ENCODE measurements around the gene SFSWAP. TPM values are rescaled to one million over a fixed set of nuclear protein-coding genes. Genes with fewer than 3 reads are reported as not detected.

The SFSWAP gene
- total and polyA plus RNA-seq, 2 experiments from 2014 or later = 16.3 to 17.6 TPM

DNA sequence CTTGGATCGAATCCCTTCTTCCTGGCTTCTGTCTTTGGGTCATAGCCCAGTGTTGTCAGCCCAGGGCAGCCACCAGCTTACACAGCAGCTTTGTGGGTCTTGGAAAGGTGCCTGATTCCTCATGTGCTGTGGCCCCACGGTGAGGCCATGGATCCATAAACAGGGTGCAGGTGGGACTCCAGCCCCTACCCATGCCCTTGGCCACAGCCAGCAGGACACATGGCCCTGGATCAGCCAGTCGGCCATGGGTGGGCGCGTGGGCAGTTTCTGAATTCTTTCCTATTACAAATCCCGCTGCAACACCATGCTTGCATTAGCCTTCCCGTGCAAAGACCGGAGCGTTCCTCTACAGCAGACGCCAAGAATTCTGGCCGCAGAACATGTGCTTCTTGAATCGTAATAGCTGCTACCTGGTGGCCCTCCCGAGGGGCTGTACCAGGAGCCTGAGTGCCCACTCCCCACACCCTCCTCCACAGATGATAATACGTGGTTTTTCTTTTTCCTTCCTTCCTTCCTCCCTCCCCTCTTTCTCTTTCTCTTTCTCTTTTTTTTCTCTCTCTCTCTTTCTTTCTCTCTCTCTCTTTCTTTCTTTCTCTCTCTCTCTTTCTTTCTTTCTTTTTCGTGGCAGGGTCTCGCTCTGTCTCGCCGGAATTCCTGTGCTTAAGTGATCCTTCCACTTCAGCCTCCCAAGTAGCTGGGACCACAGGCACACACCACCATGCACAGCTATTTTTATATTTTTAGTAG, 114.4 kb downstream of the SFSWAP start:
- H3F3A ChIP-seq (ENCODE audit: insufficient read depth) = peaks cover 6% of the 10 kb centered on the region
- no peaks in the 10 kb centered on the region for H3K36me3 ChIP-seq (ENCODE audit: low read depth)
- peak overlapping the region; percentile 62 for H3K9ac ChIP-seq
- no peaks in the 10 kb centered on the region for H3K9me2 ChIP-seq (ENCODE audit: insufficient read depth)
- TF ChIP-seq EZH2 (IDR thresholded peaks at IDR 0.05; ENCODE audit: insufficient read depth, poor library complexity, severe bottlenecking) (no peak), EZH2phosphoT487 (IDR thresholded peaks at IDR 0.05; ENCODE audit: insufficient read depth, low read depth) (no peak)
- DNase-seq = peak; percentile 93
- H3K4me1 ChIP-seq (ENCODE audit: insufficient read depth) = peaks cover 9% of the 10 kb centered on the region; the same call in 1 of the 2 replicates
- 19% methylated on average over 17 to 18 of the region's 18 CpGs for WGBS, 2 experiments (ENCODE audit: low coverage in 1 of 2, low lambda C conversion rate in 2 of 2, missing lambda C conversion rate in 2 of 2)
- H3K27ac ChIP-seq = peak overlapping the region; percentile 51
- peak overlapping the region; percentile 67 for H3K4me2 ChIP-seq (ENCODE audit: unreplicated experiment)
- peak overlapping the region; percentile 64 for H3K4me3 ChIP-seq
- H3K79me2 ChIP-seq (ENCODE audit: insufficient read depth) = peaks cover 13% of the 10 kb centered on the region
- H3K9me3 ChIP-seq (ENCODE audit: low read depth) = no peaks in the 10 kb centered on the region
- in situ Hi-C loops (cut with MboI) = no loop called here
- H4K20me1 ChIP-seq (ENCODE audit: insufficient read depth) = no peaks in the 10 kb centered on the region
- no peaks in the 10 kb centered on the region for H3K27me3 ChIP-seq (replicated peaks; ENCODE audit: insufficient read depth)
- peak overlapping the region; percentile 66; the same call in 1 of the 2 replicates for H2AFZ ChIP-seq

DNA sequence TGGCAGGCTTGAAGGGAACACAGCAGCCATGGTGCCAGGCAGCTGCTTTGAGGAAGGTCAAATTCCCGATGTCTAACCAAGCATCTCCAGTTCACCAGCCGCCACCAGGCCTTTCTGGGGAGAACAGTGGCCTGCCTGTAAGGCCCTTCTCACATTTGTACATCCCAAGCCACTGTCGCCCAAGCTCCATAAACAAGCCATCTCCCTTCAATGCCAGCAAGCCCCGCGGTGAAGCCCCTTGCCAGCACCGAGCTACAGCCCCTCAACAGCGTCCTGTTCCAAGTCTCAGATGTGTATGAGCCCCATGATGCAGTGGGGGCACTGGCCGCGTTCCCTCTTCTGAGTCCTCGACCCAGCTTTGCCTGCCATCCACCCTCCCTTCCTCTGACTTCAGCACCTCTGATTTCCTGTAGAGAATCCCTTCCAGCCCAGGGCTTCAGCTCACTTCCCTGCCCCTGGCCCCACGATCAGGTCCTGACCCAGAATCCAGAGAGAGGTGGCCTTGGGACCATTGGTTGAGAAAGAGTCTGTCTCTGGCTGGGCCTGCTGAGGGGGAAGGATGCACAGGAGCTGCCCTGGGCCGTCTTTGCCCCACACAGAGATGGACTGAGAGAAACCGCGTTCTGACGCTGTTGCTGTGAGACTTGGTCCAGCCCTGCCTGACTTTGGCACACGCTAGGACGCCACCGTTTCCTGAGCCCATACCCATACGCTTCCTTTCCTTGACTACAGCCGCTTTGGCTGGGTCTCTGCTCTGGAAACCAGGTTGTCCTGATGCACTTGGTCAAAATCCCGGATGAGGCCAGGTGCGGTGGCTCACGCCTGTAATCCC, 115.4 kb downstream of the SFSWAP start:
- Histone ChIP-seq H3K27me3 (replicated peaks; ENCODE audit: insufficient read depth) (no peaks in the 10 kb centered on the region), H3K9ac (no peak overlapping the region), H2AFZ (no peak overlapping the region), H3K27ac (no peak overlapping the region), H3K4me2 (ENCODE audit: unreplicated experiment) (no peak overlapping the region), H3K36me3 (ENCODE audit: low read depth) (no peaks in the 10 kb centered on the region), H3K4me1 (ENCODE audit: insufficient read depth) (peaks cover 9% of the 10 kb centered on the region; the same call in 1 of the 2 replicates), H3K79me2 (ENCODE audit: insufficient read depth) (peaks cover 13% of the 10 kb centered on the region), H3K9me3 (ENCODE audit: low read depth) (no peaks in the 10 kb centered on the region), H3F3A (ENCODE audit: insufficient read depth) (peaks cover 14% of the 10 kb centered on the region), H3K9me2 (ENCODE audit: insufficient read depth) (no peaks in the 10 kb centered on the region), H4K20me1 (ENCODE audit: insufficient read depth) (no peaks in the 10 kb centered on the region), H3K4me3 (no peak overlapping the region)
- in situ Hi-C loops (cut with MboI) = no loop called here
- TF ChIP-seq EZH2phosphoT487 (IDR thresholded peaks at IDR 0.05; ENCODE audit: insufficient read depth, low read depth) (no peak), EZH2 (IDR thresholded peaks at IDR 0.05; ENCODE audit: insufficient read depth, poor library complexity, severe bottlenecking) (no peak)
- DNase-seq = no peak
- 95 to 97% methylated on average over 23 of the region's 23 CpGs for WGBS, 2 experiments (ENCODE audit: low coverage in 1 of 2, low lambda C conversion rate in 2 of 2, missing lambda C conversion rate in 2 of 2)

DNA sequence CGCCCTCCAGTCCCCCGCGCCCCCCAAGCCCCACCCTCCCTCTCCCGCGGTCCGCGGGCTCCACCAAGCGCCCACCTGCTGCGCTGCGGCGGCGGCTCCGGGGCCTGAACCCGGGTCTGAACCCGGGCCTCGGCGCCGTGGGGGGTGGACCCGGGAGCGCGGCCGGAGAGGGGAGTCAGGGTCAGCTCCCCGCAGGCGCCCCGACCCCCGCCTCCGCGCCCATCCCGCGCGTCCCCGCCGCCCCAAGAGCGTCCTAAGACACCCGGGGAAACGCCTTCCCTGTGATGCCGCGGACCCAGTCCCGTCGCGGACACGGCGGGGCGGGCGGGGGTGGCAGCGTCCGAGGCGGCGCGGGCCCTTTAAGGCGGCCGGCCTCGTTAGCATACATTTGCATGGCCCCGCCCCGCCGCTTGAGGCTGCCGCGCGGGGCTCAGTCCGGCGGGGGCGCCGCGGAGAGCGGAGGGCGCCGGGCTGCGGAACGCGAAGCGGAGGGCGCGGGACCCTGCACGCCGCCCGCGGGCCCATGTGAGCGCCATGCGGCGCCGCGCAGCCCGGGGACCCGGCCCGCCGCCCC, 117.2 kb downstream of the SFSWAP start, which contains the start of gene MMP17:
TSS of gene MMP17 (plus strand) at position 433 of the 574 bp plus-strand sequence. CDS start at position 535, 102 bp downstream.
- H2AFZ ChIP-seq = peak within 1 kb of the TSS; percentile 64
- H3K79me2 ChIP-seq (ENCODE audit: insufficient read depth) = peaks cover 21% of the 10 kb centered on the region
- in situ Hi-C loops (cut with MboI) = no loop called here

More for the DNA sequence above, 117.2 kb downstream of the SFSWAP start, which contains the start of gene MMP17:
- H3K4me1 ChIP-seq (ENCODE audit: insufficient read depth) = peaks cover 9% of the 10 kb centered on the region; the same call in 1 of the 2 replicates
- peak within 1 kb of the TSS; percentile 73 for H3K9ac ChIP-seq
- H3K4me3 ChIP-seq = peak within 1 kb of the TSS; percentile 74
- TF ChIP-seq EZH2phosphoT487 (IDR thresholded peaks at IDR 0.05; ENCODE audit: insufficient read depth, low read depth) (no peak), EZH2 (IDR thresholded peaks at IDR 0.05; ENCODE audit: insufficient read depth, poor library complexity, severe bottlenecking) (no peak)
- no peaks in the 10 kb centered on the region for H3K27me3 ChIP-seq (replicated peaks; ENCODE audit: insufficient read depth)
- WGBS, 2 experiments (ENCODE audit: low coverage in 1 of 2, low lambda C conversion rate in 2 of 2, missing lambda C conversion rate in 2 of 2) = 0 to 2% methylated on average over 10 to 35 of the region's 86 CpGs
- DNase-seq = peak; percentile 94
- peak within 1 kb of the TSS; percentile 80 for H3K4me2 ChIP-seq (ENCODE audit: unreplicated experiment)
- H3K9me2 ChIP-seq (ENCODE audit: insufficient read depth) = no peaks in the 10 kb centered on the region
- H4K20me1 ChIP-seq (ENCODE audit: insufficient read depth) = no peaks in the 10 kb centered on the region
- H3K27ac ChIP-seq = peak within 1 kb of the TSS; percentile 6; the same call in 1 of the 2 replicates
- H3F3A ChIP-seq (ENCODE audit: insufficient read depth) = peaks cover 16% of the 10 kb centered on the region
- no peaks in the 10 kb centered on the region for H3K9me3 ChIP-seq (ENCODE audit: low read depth)
- no peaks in the 10 kb centered on the region for H3K36me3 ChIP-seq (ENCODE audit: low read depth)

Data from GM23248 (cell line).